Measurements from ENCODE around the gene CAPSL.
A peak's percentile ranks its signal among the peaks of the same experiment; 100 is the strongest.
"Not testable (repeated sequence)": the region's sequence is repeated elsewhere in the genome, so short reads cannot be mapped to it uniquely, and the experiment has no call there.

CAPSL gene

DNA sequence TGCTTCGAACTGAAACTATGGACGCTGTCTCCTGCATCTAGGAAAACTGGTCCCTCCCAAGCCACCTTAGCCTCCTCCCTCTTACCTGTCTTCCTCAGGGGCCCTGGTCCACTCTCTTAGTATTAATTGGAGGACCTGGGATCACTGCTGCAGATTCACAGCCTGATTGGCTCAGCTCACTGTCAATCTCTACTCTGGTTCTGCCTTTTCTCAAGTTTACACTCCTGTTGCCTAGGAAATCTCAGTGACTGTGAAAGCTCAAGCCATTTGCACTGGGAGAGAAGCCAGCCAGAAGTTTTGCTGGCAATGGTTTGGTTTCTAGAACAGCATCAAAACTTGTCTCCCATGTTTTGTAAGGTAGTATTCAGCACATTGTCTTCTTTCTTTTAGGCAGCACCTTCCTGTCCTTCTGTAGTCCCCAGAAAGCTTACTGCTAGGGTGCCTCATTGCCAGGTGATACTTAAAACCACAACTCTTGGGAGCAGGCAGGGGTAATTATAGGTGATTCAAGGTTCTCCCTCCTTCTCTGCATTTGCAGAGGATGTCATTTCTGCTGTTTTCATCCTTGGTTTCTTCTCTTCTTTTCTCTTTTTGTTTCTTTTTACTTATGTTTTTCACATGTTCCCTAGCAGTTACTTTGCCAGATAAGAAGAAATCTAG is at the start of gene CAPSL:
TSS of gene CAPSL (minus strand) at position 55 of the 660 bp plus-strand sequence. CDS start 17,502 bp downstream, outside the sequence.
- DNase-seq (ENCODE audit: low spot score) = peak; percentile 20

DNA sequence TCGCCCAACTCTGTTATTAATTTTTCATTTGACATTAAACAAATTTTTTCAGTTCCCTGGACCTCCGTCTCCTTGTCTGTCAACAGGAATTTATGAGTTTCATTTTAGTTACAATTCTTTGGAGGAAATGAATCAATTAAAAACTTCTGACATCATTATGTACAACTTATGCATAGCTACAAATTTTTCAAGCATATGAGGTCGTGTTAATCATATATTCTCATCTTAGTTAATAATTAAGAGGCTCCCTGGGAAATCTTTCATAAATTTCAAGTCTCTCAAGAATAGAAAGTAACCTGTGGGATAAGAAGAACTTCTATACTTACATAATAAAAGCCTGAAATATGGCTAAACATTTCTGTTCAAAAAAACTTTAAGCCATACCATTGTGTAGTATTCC is 49.4 kb upstream of the CAPSL start:
- no peak for DNase-seq (ENCODE audit: low spot score)

DNA sequence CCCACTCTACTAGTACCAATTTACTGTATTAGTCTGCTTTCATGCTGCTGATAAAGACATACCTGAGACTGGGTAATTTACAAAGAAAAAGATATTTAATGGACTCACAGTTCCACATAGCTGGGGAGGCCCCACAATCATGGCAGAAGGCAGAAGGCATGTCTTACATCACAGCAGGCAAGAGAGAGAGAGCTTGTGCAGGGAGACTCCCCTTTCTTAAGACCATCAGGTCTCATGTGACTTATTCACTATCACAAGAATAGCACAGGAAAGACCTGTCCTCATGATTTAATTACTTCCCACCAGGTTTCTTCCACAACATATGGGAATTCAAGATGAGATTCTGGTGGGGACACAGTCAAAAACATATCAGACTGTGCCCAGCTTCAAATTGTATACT is 41.3 kb upstream of the CAPSL start:
- DNase-seq (ENCODE audit: low spot score) = no peak

DNA sequence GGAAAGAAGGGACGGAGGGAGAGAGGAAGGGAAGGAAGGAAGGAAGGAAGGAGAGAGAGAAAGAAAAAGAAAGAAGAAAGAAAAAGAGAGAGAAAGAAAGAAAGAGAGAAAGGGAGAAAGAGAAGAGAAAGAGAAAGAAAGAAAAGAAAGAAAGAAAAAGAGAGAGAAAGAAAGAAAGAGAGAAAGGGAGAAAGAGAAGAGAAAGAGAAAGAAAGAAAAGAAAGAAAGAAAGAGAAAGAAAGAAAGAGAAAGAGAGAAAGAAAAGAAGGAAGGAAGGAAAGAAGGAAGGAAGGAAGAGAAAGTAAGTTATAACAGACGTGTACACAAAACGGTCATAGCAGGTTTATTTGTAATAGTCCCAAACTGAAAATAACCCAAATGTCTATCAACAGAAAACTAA is 38.4 kb upstream of the CAPSL start:
- not testable (repeated sequence) for DNase-seq (ENCODE audit: low spot score)

DNA sequence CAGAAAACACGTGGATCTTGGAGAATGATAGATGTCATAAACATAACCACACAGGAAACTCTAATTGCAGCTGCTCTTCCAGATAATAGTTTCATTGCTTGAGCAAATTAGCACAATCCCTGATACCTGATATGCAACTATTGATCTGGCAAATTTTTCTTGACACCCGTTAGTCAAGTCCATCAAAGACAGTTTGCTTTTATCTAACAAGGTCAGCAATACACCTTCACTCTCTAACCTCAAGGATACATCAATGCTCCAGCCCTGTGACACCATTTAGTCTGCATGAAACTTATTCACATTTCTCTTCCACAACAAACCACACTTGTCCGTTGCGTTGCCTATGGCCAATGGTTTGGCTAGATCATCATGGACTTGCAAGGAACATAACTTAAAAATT is 36.1 kb upstream of the CAPSL start:
- DNase-seq (ENCODE audit: low spot score) = no peak

DNA sequence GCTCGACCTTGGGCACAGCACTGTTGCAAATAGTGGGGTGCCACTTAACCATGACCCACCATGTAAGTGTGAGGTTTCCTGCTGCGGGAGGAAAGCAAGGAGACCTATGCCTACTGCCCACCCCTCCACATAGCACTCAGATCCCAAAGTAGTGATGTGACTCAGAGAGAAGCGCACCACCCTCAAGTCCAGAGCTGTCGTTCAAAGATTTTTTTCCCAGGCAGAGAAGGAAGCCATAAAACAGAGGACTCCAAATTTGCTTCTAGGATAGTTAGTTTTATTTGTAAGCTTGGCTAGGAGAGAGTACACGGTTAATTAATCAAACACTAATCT is 33.4 kb upstream of the CAPSL start:
- DNase-seq (ENCODE audit: low spot score) = no peak

DNA sequence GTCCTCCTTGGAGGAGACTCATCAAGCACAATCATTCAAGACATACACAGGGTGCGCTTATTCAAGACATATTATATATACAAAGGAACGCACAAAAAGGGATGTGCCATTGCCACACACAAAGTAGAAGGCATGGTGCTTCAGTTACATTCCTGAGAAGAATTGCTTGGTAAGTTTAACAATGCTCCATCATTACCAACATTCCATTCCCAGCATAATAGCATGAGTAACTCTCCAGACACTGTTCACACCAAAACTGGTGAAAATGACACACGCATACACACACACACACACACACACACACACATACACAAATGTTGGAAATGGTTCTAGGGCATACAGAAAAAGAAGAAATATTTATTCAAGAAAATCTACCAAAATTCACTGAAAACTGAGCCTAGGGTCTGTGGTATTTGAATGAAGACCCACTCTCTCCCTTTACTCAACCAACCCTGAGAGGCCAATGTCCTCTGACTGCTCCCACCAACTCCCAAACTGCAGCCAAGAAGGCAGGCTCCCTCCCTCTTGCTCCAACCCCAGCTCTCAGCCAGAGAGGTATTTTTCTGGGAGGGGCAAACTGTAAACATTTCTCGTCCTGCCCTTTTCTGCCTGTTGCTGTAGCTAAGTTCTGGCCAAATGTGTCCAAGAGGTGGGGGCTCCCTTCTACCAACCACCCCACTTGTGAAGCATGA is 32.9 kb upstream of the CAPSL start:
- DNase-seq (ENCODE audit: low spot score) = no peak

DNA sequence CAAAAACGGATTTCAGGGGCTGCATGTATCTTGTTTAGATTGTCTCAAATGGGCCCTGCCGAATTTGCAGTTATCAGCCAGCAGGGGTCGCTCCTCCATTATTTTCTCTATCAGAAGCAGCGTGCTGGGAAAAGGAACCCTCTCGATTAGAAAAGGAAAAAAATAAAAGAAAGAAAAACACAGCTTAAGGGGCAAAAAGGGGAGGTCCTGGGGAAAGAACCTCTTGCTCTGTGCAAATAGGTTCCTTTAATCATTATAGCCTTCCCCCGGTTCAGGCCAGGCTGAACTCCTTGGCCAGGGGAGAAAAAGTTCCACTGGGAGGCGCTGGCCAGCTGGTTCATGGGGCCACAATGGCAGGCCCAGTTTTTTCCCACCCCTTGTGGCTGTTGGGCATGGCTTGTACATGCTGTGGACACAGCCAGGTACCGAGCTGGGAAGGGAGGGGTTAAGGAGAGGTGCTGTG is 25.0 kb upstream of the CAPSL start:
- no peak for DNase-seq (ENCODE audit: low spot score)

DNA sequence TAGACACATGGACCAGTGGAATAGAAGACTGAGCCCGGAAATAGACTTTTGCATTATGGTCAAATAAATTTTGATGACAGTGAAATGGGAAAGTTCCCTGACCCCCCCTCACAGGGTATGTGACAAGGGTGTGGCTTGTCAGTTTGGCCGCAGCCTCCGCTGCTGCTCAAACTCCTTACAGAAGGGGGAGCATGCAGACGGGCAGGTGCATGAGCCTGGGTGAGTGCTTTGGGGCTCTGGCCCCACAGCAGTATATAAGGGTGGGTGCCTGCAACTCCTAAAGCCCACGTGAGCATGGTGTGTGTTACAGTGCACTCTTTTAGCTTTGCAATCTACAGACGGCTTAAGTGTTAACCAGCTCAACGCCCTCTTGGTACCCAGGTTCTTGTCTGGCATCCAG is 21.9 kb upstream of the CAPSL start:
- DNase-seq (ENCODE audit: low spot score) = no peak

DNA sequence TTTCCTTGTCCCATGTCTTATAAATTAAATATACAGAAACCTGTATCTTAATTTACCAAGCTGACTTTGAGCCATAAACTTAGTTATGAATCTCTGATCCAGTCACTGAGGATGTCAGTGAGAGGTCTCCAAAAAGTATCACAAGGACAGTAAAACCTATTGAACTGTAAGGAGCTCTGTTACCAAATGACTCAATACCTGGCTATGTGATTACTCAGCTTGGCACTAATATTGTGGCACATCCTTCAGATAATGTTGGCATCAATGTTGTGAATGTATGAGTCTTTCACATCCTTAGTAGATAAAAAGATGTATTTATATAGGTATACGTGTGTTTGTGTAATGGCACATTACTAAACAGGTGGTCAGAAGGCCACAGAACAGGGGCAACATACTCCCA is 18.0 kb upstream of the CAPSL start:
- DNase-seq (ENCODE audit: low spot score) = no peak

DNA sequence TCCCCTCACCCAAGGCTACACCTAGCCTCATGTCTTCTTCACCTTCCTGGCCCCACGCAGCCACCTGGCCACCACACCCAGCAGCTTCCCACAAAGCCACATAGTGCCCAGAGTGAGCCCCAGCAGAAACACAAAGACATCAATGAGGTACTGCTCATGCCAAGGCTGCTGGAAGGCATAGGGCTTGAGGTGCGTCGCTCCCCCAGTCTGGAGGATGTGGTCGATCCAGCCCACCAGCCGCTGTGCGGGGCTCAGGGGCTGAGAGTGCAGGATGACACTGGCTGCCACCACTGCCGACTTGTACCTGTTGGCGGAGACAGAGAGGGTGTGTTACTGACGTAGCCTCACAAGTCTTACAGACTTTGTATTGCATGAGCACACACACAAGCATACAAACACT is 15.8 kb upstream of the CAPSL start:
- DNase-seq (ENCODE audit: low spot score) = no peak

DNA sequence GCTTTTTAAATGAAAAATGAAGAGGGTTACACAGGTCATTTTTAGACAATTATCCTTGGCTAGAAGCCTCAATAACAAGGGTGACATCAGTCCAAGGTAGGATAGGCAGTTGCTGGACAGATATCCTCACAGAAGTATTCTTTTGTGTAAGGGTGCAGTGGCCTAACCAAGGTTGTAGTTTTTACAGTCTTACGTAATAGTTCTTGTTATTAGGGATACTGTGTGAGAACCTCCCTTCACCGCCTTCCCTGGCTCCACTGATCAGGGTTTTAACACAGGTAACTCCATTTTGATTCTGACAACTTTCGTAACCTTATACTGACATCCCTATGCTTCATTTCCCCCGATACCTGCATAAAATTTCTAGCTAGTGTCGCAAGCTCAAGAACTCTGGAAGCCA is 8.7 kb upstream of the CAPSL start:
- DNase-seq (ENCODE audit: low spot score) = no peak

DNA sequence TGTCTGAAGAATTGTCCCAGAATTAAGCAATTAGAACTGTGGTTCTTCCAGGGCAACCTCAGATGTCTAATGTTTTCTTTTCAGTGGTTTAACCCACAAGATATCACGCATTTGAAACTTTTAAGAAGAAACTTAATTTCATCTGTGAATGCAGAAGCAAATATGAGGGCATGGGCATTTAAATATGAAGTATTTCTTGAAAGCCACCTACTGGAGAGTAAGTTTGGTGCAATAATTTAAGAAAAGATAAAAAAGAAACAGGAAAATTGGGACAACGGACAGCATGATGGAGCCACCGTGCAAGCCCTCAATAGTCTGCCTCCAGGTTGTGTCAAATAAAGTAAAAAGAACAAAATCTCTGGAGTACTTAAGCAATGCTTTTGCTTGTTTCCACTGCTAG is 1.2 kb upstream of the CAPSL start:
- DNase-seq (ENCODE audit: low spot score) = no peak

DNA sequence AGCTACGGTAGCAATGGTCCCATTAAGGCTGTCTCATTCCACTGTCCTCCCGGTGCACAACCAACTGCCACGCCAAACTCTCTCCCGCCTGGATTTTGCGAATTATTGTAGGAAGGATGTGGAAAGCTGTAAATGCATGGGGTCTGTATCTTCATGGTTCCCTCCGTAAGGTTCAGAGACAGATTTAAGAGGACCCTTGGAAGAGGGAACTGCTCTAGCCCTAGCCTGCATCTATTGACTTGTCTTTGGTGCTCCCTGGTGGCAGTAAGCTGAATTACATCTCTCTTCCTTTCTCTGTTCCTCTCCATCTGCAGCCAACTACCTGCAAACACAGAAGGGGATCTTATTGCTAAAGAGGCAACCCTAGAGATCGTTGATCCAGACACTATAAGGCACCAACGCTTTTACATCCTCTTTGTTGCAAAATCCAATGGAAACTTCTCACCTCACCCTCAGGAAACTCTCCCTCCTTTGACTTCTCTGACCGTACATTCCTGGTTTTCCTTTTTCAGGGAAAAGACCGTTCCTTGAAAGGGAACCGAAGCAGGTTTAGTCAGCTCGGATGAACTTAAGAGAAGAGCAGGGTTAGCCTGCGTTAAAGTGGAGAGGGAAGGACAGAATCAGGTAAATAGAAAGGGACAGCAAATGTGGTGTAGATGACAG is 11.9 kb downstream of the CAPSL start:
- peak; percentile 69 for DNase-seq (ENCODE audit: low spot score)

DNA sequence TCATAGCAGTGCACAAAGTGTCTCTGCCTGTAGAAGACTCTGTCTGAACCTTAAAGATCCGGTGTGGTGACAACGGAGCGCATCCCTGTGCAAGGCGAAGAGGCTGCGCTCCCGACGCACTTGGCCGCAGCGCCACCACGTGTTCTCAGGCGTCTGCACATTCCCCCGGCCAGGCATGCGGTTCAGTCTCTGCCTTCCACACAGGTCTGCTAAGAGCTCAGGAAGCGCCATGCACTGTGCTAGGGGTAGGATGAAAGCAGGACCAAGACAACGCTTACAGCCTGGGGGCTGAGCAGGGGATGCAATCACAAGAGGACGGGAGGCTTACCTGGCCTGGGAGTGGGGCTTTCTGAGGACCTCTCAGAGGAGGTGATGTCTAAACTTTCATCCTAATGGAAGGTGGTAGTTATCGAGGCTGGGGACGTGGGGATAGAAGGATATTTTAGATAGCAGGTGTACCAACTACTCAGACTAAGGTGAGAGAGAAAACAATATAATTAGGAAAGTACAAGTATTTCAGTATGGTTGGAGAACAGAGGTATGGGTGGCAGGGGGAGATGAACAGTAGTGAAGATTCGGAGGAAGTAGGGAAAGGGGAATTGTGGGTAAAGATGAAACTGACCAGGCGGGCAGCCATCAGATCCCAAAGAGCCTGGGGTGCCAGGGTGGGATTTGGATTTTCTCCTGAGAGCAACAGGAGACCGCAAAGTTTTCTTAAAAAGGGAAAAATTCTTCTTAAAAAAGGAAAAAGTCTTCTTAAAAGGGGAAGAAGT is 13.3 kb downstream of the CAPSL start:
- DNase-seq (ENCODE audit: low spot score) = peak; percentile 65

DNA sequence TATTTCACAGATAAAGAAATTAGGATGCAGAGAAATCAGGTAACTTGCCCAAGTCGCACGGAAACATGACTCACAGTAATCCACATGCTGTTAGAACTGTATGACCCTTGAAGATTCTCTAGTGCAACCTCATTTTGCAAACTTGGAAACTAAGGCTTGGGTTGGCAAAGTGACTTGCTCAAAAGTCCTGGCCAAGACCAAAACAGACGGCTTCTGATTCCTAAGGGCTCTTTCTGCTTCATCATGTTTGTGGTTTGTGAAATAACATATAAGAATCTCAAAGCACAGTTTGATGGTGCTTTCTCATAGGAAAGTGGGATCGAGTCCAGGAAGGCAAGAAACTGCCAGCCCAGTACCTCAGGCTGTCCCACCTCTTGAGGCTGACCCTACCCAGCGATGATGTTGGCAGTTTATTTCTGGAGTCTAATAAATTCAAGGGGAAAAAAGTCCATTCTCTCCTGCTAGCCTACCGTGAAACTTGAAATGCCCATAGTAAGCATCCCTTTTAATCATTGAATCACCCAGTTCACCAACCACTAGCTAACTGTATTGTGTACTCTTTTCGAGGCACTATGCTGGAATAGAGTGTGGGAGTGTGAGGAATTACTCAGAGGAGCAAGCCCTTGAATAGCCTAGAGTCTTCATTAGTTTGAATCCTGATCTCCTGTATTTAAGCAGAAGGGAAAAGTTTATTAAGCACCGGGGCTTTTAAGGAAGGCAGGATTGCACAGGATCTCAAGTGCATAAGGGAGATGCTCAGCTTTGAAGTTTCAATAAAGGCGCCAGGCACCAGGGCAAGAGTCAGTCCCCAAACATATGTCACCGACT is 14.1 kb downstream of the CAPSL start:
- no peak for DNase-seq (ENCODE audit: low spot score)

DNA sequence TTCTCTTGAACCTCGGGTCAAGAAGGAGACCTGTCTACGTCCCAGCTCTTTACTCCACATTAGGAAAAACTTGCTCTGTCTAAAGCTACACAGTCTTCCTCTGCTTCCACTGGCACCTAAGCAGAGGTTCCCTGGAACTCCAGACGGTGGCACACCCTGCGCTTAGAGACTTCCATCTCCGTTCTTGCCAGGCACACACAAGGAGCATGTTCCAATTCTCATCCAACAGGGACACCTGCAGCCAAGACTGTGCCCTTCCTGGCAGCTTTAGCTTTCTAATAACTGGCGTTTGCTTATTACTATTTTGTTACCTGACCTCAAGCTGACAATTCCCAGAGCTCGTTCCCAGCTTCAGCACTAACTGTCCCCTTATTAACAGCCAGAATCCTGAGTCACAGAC is 16.0 kb downstream of the CAPSL start:
- DNase-seq (ENCODE audit: low spot score) = no peak

DNA sequence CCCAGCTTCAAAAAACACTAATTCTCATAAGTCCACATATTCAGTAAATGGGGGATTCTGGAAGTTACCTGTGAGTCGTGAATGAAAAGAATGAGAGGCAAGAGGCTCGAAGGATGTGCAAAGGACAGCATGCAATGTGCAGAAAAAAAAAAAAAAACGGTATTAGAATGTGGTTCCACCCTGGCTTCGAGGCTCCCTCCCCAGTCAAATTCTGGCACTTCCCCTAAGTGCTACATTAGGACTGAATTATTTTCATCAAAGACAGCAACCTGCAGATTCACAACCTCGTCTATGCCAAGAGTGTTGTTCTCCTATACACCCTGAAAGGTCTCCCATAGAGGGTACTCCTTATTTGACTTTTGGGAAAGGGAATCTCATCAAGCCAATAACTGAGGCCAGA is 16.5 kb downstream of the CAPSL start:
- DNase-seq (ENCODE audit: low spot score) = no peak

DNA sequence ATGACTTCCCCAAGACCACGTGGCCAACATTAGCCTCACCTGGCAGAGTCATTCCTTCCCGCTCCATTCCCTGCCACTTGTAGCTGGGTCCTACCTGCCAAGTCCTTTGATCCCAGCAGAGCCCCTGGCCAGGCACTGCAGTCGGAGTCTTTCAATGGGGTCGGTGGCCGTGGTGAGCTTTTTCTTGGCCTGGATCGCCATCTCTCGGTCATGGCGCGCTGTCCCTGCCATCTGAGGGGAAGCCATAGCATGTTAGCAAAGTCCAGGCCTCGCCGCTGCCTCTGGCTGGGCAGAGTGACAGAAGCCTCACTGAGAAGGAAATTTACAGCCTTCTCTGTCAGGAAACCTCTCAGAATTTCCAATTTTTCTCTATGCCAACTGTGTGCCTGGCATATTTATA is 17.5 kb downstream of the CAPSL start:
- no peak for DNase-seq (ENCODE audit: low spot score)

DNA sequence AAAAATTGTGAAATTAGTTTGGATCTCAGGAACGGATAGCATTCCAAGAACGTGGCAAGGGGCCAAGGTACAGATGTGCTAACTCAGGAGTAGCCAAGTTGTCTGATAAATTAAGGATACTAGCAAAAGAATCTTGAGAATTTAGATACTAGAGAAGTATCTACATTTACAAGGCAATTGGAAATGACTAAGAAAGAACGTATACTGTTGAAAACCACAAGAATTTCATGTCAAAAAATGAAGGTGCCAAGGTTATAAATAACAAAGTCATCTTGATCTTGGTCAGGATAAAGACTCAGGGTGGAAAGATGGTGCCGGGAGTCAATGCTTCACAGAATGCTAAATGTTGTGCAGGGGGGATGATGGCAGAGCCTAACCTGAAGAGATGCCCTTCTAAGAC is 19.2 kb downstream of the CAPSL start:
- no peak for DNase-seq (ENCODE audit: low spot score)

DNA sequence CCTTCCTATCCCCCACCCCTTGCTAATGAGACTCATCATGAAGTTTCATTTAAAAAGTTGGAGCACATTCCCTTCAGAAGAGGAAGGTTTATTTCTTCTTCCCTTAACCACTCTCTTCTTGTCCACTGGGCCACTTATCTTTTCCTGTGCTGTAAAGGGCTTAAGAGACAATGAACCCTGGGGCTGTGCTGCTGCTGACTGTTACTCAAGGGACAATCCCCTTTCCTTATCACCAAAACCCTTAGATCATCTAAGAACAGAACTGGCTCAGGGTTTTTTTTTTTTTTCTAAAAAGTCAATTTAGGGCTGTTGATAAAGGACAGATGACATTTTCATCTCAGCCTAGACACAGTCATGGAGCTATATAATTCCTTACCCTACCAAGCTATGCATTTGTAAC is 29.6 kb downstream of the CAPSL start:
- DNase-seq (ENCODE audit: low spot score) = no peak

DNA sequence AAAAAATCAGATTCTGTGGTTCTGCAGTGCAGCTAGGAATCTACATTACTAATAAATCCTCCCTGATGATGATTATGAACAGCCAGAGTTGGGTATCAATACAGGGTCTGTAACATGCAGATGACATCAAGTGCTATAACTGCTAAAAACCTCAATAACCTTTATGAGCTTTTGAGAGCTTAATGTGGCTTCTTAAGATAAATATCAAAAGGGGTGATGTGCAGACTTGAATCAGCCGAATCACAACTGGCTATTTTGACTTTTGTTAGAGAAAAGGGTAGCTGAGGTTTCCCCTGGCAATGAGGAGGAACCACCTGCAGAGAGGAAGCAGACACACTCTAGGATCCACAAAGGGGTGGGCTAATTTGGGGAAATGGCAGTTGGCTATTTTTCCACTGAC is 30.2 kb downstream of the CAPSL start:
- no peak for DNase-seq (ENCODE audit: low spot score)
